DMS 273 (cell line): ENCODE measurements around the gene IER3.
"Not testable (repeated sequence)": the region's sequence is repeated elsewhere in the genome, so short reads cannot be mapped to it uniquely, and the experiment has no call there.

Experiments
- DNase-seq: peaks from one replicate; lab custom pipeline; 2025; ENCODE audit not compliant: unreplicated experiment; lab: John Stamatoyannopoulos, UW

The IER3 gene

DNA sequence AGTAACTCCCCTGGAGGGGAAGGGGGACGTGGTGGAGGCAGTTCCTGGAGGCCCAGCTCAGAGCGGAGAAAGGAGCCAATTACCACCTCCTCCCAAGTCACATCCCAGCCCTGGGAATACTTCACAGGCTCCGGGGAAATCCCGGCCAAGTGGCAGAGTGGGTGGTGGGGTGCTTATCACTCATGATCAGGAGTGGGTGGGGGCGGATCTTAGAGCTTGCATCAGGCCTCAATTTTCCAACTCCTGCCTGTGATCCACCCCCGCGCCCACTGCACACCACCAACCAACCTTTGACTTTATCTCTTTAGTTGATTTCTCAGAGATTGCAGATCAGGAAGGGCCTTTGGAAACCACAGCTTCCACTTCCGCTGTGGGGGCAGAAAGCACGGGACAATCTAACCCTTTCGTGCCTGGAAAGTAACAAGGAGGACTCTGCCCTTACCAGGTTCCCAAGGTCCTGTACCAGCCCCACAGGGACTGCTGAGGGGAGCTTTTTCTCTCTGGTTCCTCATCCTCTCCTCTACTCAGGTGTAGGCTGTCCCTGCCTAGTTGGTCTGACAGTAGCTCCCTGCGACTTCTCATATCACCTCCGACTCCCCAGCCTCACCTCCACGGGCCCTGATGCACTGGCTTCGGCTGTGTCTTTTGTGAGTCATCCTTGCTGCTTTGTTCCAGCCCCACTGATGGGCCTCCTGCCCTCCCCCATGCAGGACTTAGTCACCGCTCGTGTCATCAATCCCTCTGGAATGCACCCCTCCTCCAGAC, 24.9 kb upstream of the IER3 start:
- DNase-seq: no peak

GRCh38 chr6:30768634-30769087, 24.3 kb upstream of the IER3 start:
- no peak for DNase-seq

DNA sequence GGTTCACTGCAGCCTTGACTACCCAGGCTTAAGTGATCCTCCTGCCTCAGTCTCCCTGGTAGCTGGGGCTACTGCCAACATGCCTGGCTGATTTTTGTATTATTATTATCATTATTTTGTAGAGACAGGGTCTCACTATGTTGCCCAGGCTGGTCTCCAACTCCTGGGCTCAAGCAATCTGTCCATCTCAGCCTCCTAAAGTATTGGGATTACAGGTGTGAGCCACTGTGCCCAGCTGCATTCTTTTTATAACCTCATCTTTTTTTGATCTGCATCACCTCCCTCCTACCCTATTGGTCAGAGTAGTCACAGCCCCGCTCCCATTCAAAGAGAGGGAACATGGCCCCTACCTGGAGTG, 23.6 kb upstream of the IER3 start:
- DNase-seq: no peak

GRCh38 chr6:30767158-30767943, 23.0 kb upstream of the IER3 start:
- DNase-seq: no peak

DNA sequence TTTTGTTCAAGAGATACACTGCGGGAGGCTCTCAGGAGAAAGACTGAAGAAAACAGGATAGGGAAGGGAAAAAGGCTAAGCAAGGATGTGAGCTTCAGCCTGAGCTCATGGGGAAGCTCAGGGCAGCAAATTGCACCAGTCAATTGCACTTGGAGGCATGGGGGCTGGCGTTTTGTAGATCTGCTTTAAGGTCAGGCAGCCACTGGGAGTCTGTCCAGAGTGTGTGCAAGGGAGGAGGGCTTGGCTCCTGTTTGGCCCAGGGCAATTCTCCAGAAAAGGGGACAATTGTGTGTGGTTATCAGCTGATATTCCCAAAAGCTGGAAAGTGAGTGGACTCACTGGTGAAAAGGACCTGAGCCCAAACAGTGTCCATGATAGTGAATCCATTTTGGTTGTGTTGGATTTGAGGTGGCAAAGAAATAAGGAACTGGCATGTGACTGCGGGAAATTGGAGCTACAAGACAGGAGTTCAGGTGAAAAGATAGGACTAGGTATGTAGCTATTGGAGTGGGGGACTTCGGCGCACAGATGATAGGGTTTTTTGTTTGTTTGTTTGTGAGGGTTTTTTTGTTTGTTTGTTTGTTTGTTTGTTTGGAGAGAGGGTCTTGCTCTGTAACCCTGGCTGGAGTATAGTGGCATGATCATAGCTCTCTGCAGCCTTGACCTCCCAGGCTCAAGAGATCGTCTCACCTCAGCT, 22.3 kb upstream of the IER3 start:
- DNase-seq: no peak

DNA sequence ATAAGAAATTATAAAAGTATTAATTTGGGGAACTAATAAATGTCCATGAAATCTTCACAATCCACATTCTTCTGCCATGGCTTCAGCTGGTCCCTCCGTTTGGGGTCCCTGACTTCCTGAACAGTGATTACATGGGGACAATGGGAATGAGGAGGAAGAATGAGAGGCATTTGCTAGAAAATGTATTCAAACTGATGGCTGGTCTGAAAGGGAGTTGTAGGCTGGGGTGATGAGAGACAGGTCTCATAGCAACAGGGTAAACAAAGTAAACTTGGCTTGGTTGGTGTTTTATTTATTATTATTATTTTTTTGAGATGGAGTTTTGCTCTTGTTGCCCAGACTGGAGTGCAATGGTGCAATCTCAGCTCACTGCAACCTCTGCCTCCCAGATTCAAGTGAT, 21.1 kb upstream of the IER3 start:
- DNase-seq: not testable (repeated sequence)

- not testable (repeated sequence) for DNase-seq
These were observed 20.2 kb upstream of the IER3 start for GRCh38 chr6:30764490-30765043.

- DNase-seq: peak; percentile 34
These were observed 19.5 kb upstream of the IER3 start for GRCh38 chr6:30763618-30764489.

- no peak for DNase-seq
These were observed 18.8 kb upstream of the IER3 start for GRCh38 chr6:30763155-30763617.

DNA sequence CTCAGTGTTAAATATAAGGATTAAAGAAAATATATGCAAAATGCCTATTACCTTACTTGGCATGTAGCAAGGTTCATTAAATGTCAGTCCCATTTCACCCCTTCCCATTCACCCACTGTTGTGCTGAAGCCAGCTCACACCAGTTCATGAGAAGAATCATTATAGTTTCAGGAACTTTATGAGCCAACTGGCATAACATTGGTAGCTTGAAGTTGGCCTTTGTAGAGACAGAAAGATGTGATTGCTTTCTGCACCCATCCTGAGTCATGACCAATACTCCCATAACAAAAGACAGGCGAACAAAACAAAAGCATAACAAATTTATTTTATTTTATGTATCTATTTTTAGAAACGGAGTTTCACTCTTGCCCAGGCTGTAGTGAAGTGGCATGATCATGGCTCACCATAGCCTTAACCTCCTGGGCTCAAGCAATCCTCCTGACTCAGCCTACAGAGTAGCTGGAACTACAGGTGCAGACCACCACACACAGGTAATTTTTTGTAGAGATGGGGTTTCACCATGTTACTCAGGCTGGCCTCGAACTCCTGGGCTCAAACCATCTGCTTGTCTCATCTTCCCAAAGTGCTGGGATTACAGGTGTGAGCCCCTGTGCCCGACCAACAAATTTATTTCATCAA, 17.6 kb upstream of the IER3 start:
- DNase-seq: no peak

GRCh38 chr6:30760549-30760948, 16.2 kb upstream of the IER3 start:
- no peak for DNase-seq

DNA sequence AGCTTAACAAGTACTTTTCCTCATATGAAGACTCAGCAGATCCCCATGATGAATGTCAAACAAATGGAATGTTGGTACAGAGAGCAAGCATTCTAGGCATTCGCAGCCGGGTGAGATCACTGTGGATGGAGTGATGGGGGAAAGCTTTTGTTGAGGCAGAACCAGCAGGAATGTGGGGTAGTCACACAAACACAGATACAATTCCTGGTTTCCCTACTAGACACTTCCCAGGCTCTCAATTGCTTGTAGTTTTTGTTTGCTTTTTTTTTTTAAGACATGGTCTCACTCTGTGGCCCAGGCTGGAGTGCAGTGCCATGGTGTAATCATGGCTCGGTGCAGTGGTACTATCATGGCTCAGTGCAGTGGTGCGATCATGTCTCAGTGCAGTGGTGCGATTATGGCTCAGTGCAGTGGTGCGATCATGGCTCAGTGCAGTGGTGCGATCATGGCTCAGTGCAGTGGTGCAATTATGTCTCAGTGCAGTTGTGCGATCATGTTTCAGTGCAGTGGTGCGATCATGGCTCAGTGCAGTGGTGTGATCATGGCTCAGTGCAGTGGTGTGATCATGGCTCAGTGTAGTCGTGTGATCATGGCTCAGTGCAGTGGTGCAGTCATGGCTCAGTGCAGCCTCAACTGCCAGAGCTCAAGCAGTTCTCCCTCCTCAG, 15.4 kb upstream of the IER3 start:
- DNase-seq: no peak

GRCh38 chr6:30757261-30757904, 13.0 kb upstream of the IER3 start:
- DNase-seq: no peak

DNA sequence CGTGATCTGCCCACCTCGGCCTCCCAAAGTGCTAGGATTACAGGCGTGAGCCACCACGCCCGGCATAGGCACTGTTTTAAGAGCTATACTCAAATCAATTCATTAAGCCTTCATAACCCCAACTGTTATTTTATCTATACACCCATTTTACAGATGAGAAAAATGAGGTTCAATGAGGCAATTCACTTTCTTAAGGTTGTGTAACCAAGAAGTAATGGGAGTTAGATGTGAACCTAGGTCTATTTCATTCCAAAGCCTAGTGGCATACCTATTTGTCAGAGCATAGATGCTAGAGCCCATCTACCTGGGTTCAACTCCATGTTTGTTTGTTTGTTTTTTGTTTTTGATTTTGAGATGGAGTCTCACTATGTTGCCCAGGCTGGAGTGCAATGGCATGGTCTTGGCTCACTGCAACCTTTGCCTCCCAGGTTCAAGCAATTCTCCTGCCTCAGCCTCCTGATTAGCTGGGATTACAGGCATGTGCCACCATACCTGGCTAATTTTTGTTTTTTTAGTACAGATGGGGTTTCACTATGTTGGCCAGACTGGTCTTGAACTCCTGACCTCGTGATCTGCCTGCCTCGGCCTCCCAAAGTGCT, 12.2 kb upstream of the IER3 start:
- not testable (repeated sequence) for DNase-seq

GRCh38 chr6:30754631-30755030, 10.3 kb upstream of the IER3 start:
- no peak for DNase-seq

DNA sequence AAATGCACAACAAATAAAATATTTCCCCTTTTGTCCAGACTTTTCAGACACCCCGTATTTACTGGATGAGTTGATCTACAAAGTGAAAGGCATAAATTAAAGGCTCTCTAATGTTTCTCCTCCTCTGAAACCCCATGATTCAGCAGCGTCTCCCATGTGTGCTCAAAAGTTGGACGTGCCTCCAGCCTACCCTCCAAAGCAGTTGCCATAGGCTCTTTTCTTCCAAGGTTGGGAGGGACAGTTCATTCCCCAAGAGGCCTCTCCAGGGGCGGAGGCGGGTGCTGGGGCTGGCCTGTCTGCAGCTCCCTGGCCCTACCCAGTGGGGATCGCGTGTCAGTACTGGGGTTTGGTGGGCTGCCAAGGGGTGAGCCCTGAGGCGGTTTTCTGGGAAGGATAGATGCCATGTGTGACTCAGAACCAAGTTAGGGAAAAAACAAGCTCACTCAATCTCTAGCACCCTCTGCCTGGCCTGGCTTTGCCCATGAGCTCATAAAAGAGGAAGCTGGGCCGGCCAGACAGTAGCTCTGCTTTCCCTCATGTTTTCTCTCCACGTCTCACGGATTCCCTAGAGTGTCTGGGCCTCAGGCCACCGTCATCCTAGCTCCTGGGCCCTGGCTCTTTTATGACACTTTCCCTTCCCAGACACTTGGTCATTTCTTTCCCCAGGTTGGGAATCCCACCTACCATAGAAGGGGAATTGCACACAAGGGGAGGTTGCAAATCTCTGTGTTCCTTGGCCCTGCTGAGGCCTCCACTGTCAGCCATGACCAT, 8.0 kb upstream of the IER3 start:
- DNase-seq: peak; percentile 88

DNA sequence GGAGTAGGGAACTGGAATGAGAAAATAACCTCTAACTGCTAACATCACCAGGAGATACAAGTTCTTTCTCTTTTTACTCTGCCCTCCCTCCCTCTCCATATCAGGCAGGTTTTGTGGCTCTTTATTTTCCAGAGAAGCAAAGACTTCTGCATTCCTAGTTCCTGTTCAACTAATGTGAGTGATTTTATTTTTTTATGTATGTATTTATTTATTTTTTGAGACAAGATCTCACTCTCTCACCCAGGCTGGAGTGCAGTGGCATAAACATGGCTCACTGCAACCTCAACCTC, 6.0 kb upstream of the IER3 start:
- DNase-seq: no peak
